ENCODE measurements around the gene NUFIP2.
"Not testable (repeated sequence)": the region's sequence is repeated elsewhere in the genome, so short reads cannot be mapped to it uniquely, and the experiment has no call there.

Gene NUFIP2

GRCh38 chr17:29292992-29293889 lies 707 bp downstream of the NUFIP2 start:
- peaks cover 41% of the 10 kb centered on the region for H3K4me1 Mint-ChIP-seq
- H3K4me3 Mint-ChIP-seq, result peak overlapping the region; percentile 98
- H3K27me3 Mint-ChIP-seq, result peaks cover 11% of the 10 kb centered on the region
- no peaks in the 10 kb centered on the region for H3K9me3 Mint-ChIP-seq
- peak overlapping the region; percentile 99 for H3K27ac Mint-ChIP-seq
- H3K36me3 Mint-ChIP-seq, result peaks cover 34% of the 10 kb centered on the region
- CTCF ChIA-PET, result interaction anchor here (0.8 to 1.2 kb wide), 4 partner anchors 52 to 169 kb away, joined by 3 to 7 read pairs (median 5); no protein-coding TSS in a partner anchor
- DNase-seq, result peak; percentile 75

DNA sequence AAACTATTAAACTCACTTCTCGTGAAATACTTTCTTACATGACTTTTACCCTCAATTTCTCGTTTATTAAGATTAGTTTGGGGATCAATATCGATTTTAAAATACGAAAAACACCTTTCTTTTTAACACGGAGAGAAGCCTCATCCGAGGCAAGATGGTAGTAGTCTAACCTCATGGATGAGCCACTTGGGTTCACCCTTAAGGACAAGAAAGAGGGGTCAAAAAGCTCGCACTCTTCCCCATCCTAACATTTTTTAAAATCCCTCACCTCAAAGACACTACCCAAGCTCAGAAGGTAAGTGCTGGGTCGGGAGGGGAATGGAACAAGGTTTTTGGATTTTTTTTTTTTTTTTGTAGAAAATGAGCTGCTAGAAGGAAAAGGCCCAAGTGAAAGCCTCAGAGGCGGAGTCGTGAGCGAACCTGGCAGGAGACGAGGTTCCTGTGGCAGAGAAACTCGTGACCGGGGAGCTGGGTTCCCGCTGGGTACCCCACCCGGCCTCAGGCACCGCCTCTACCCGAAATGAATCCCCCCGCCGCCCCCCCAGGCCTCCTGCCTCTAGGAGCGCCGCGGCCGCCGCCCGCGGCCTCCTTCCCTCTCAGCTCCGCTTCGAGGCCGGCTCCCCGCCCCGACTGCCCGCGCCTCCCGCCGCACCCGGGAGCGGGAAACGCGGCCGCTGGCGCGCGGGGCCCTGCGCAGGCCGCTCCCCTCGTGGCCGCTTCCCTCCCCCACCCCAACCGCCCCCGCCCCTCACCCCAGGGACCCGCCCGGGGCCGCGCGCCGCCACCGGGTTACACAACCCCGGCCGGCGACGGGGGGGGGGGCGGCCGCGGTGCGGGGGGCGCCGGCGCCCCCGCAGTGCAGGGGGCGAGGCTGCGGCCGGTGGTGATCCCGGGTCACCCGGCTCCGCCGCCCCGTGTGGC lies 1.6 kb downstream of the NUFIP2 start:
- Mint-ChIP-seq H3K4me1 (peaks cover 49% of the 10 kb centered on the region), H3K27ac (peak overlapping the region; percentile 99), H3K27me3 (peaks cover 4% of the 10 kb centered on the region), H3K36me3 (peaks cover 43% of the 10 kb centered on the region), H3K9me3 (no peaks in the 10 kb centered on the region), H3K4me3 (peak overlapping the region; percentile 98)
- CTCF ChIA-PET, result interaction anchor here (0.7 to 3.0 kb wide), 9 partner anchors 12 to 168 kb away, joined by 3 to 24 read pairs (median 5); no protein-coding TSS in a partner anchor
- DNase-seq, result peak; percentile 72

DNA sequence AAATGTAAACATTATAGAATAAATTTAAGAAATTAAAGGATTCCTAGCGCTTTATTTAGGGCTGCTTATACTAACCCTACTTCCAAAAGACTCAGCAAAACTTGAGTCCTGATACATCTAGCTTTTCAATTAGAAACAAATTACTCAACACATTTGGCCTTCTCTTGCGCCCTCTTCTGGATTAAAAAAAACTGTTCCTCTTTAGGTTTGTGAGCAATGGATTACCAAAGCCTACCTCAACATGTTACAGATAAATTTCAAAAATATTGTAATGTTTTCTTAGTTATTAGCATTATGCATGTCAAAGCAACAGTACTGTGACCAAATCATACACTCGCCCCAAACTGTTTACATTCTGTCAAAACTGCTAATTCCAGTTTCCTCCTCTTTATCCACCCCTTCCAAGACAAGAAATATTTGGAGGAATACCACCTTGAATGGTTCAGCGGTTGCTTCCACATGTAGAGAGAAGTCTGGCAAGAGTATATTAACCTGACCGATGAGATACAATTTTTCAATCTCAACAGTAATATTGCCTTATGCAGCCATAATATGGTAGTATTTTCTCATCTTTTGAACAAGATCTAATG lies 2.7 kb downstream of the NUFIP2 start:
- Mint-ChIP-seq H3K27ac (peak overlapping the region; percentile 91), H3K9me3 (no peaks in the 10 kb centered on the region), H3K27me3 (peaks cover 4% of the 10 kb centered on the region), H3K4me1 (peaks cover 59% of the 10 kb centered on the region), H3K36me3 (peaks cover 53% of the 10 kb centered on the region), H3K4me3 (peak overlapping the region; percentile 81)
- CTCF ChIA-PET, result interaction anchor here (0.7 to 3.0 kb wide), 15 partner anchors 10 to 148 kb away, joined by 3 to 24 read pairs (median 4); no protein-coding TSS in a partner anchor
- DNase-seq, result no peak

- Mint-ChIP-seq H3K9me3 (no peaks in the 10 kb centered on the region), H3K27me3 (peaks cover 4% of the 10 kb centered on the region), H3K4me1 (peaks cover 58% of the 10 kb centered on the region), H3K4me3 (no peak overlapping the region), H3K36me3 (peaks cover 65% of the 10 kb centered on the region), H3K27ac (no peak overlapping the region)
- no peak for DNase-seq
- CTCF ChIA-PET, result interaction anchor here (0.6 to 3.0 kb wide), 5 partner anchors 16 to 142 kb away, joined by 3 to 24 read pairs (median 4); no protein-coding TSS in a partner anchor
These were observed 4.1 kb downstream of the NUFIP2 start for GRCh38 chr17:29289852-29290251.

DNA sequence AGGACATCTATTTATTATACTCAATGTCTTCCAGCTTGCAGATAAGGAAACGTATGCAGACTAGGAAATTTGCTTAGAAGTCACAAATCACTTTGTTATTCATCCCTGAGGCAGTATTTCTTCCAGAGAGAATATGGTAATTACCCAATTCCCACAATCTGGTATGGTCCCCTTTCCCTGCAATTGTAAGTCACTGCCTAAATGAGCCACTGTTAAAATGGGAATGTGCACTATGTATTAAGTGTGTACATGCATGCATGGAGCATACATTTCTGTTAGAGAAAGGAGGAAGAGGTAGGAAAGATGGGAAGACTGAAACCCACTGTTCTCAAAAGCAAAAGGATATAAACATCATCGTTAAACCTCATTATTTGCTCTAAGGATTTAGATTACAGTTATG lies 10.0 kb downstream of the NUFIP2 start:
- peaks cover 44% of the 10 kb centered on the region for H3K4me1 Mint-ChIP-seq
- H3K9me3 Mint-ChIP-seq, result peaks cover 9% of the 10 kb centered on the region
- H3K4me3 Mint-ChIP-seq, result no peak overlapping the region
- no peak for DNase-seq
- peaks cover 89% of the 10 kb centered on the region for H3K36me3 Mint-ChIP-seq
- no peaks in the 10 kb centered on the region for H3K27me3 Mint-ChIP-seq
- CTCF ChIA-PET, result no interaction called here
- no peak overlapping the region for H3K27ac Mint-ChIP-seq

DNA sequence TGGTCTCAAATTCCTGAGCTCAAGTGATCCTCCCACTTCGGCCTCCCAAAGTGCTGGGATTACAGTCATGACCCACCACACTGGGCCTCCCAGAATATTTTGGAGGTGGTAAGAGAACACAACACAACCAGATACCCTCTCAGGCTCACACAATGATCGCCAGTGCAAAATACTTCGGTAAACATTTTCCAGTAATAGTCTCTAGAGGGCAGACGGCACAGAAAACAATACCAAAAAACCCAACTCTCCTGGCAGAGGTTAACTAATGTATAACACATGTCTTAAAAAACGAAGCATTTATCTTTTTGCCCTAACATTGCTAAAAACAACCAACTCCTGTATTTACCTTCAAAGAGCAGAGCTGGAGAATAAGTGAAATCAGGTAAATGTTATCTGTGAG lies 10.5 kb downstream of the NUFIP2 start:
- CTCF ChIA-PET, result no interaction called here
- H3K4me1 Mint-ChIP-seq, result peaks cover 42% of the 10 kb centered on the region
- H3K27ac Mint-ChIP-seq, result no peak overlapping the region
- H3K4me3 Mint-ChIP-seq, result no peak overlapping the region
- DNase-seq, result no peak
- H3K27me3 Mint-ChIP-seq, result no peaks in the 10 kb centered on the region
- H3K9me3 Mint-ChIP-seq, result peaks cover 12% of the 10 kb centered on the region
- H3K36me3 Mint-ChIP-seq, result peaks cover 89% of the 10 kb centered on the region

- CTCF ChIA-PET, result interaction anchor here (1.1 kb wide), 1 partner anchor 13 kb away, joined by 3 read pairs; no protein-coding TSS in a partner anchor
- Mint-ChIP-seq H3K9me3 (peaks cover 16% of the 10 kb centered on the region), H3K36me3 (peaks cover 85% of the 10 kb centered on the region), H3K27ac (no peak overlapping the region), H3K4me1 (peaks cover 45% of the 10 kb centered on the region), H3K27me3 (no peaks in the 10 kb centered on the region), H3K4me3 (no peak overlapping the region)
- no peak for DNase-seq
These were observed 14.4 kb downstream of the NUFIP2 start for GRCh38 chr17:29279397-29280070.

GRCh38 chr17:29278692-29279091 lies 15.3 kb downstream of the NUFIP2 start:
- Mint-ChIP-seq H3K27ac (no peak overlapping the region), H3K4me1 (peaks cover 46% of the 10 kb centered on the region), H3K27me3 (no peaks in the 10 kb centered on the region), H3K36me3 (peaks cover 85% of the 10 kb centered on the region), H3K9me3 (peaks cover 16% of the 10 kb centered on the region), H3K4me3 (no peak overlapping the region)
- CTCF ChIA-PET, result no interaction called here
- DNase-seq, result no peak

GRCh38 chr17:29273924-29274323 lies 20.0 kb downstream of the NUFIP2 start:
- no peak overlapping the region for H3K4me3 Mint-ChIP-seq
- no peaks in the 10 kb centered on the region for H3K27me3 Mint-ChIP-seq
- DNase-seq, result no peak
- H3K36me3 Mint-ChIP-seq, result peaks cover 56% of the 10 kb centered on the region
- peaks cover 42% of the 10 kb centered on the region for H3K4me1 Mint-ChIP-seq
- CTCF ChIA-PET, result interaction anchor here (0.6 to 0.8 kb wide), 2 partner anchors 16 to 144 kb away, joined by 3 to 4 read pairs; no protein-coding TSS in a partner anchor
- peaks cover 8% of the 10 kb centered on the region for H3K9me3 Mint-ChIP-seq
- no peak overlapping the region for H3K27ac Mint-ChIP-seq

DNA sequence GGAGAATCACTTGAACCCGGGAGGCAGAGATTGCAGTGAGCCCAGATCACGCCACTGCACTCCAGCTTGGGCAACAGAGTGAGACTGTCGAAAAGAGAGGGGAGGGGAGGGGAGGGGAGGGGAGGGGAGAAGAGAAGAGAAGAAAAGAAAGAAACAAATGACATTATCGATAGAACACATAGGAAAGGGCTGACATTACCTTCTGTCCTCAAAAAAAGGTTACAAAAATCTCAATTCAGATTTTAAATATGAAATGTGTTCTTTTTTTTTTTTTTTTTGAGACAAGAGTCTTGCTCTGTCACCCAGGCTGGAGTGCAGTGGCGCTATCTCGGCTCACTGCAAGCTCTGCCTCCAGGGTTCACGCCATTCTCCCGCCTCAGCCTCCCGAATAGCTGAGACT lies 22.0 kb downstream of the NUFIP2 start:
- H3K27me3 Mint-ChIP-seq, H3K27ac Mint-ChIP-seq, DNase-seq, H3K4me3 Mint-ChIP-seq, H3K9me3 Mint-ChIP-seq, CTCF ChIA-PET: not testable (repeated sequence)
- peaks cover 30% of the 10 kb centered on the region for H3K4me1 Mint-ChIP-seq
- peaks cover 42% of the 10 kb centered on the region for H3K36me3 Mint-ChIP-seq

GRCh38 chr17:29263916-29264315 lies 30.0 kb downstream of the NUFIP2 start:
- CTCF ChIA-PET, result no interaction called here
- H3K4me3 Mint-ChIP-seq, result no peak overlapping the region
- no peak for DNase-seq
- H3K36me3 Mint-ChIP-seq, result peaks cover 53% of the 10 kb centered on the region
- H3K9me3 Mint-ChIP-seq, result no peaks in the 10 kb centered on the region
- no peaks in the 10 kb centered on the region for H3K27me3 Mint-ChIP-seq
- peaks cover 11% of the 10 kb centered on the region for H3K4me1 Mint-ChIP-seq
- H3K27ac Mint-ChIP-seq, result no peak overlapping the region

GRCh38 chr17:29257756-29258155 lies 36.2 kb downstream of the NUFIP2 start:
- CTCF ChIA-PET, result interaction anchor here (1.0 to 1.4 kb wide), 4 partner anchors 9 to 33 kb away, joined by 3 to 4 read pairs (median 3); partner anchors contain the start of gene CRYBA1

More at GRCh38 chr17:29257756-29258155, 36.2 kb downstream of the NUFIP2 start:
- H3K36me3 Mint-ChIP-seq, result peaks cover 45% of the 10 kb centered on the region
- no peak overlapping the region for H3K27ac Mint-ChIP-seq
- no peaks in the 10 kb centered on the region for H3K9me3 Mint-ChIP-seq
- H3K4me3 Mint-ChIP-seq, result no peak overlapping the region
- no peaks in the 10 kb centered on the region for H3K27me3 Mint-ChIP-seq
- peaks cover 6% of the 10 kb centered on the region for H3K4me1 Mint-ChIP-seq
- no peak for DNase-seq
